ENCODE data around the gene PNMA1.

The PNMA1 gene

DNA sequence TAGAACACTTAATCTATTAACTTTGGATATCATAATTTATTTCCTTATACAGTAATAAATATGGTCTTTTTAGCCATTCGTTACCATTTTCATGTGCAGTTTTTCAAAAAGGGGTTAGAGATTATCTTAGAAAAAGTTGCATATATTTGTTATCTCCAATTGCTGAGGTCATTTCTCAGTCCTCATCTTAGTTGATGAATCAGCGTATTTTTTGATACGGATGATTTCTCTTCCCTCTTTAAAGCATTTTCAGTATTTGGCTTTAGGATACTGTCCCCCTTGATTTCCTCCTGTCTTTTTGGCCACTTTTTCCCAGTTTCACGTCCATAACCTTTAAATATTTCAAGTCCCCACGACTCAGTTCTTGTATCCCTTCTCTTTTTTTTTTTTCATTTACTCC, 47.6 kb downstream of the PNMA1 start:
- no peak for DNase-seq (ENCODE audit: low read depth, low spot score)

- DNase-seq (ENCODE audit: low read depth, low spot score): no peak
Observed at GRCh38 chr14:73665130-73665529, 49.1 kb downstream of the PNMA1 start.

GRCh38 chr14:73663548-73664212, 50.5 kb downstream of the PNMA1 start:
- DNase-seq (ENCODE audit: low read depth, low spot score): no peak

GRCh38 chr14:73662487-73662943, 51.7 kb downstream of the PNMA1 start:
- DNase-seq (ENCODE audit: low read depth, low spot score): peak; percentile 79

DNA sequence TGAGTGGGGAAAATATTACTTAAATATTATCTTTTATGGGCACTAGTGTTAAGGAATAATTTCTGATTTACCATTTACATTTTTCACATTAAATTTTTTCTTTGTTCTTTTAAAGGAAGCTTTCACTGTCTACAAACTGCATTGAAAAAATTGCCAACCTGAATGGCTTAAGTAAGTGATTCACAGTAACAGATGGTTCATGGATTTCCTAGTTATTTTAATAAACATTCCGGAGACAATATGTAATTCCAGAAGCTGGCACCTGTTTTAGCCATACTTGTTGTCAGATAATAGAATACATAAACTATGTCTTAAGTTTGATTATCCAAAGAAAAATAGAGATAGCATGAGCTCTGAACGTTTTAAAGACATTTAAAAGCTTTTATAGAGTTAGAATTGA, 52.3 kb downstream of the PNMA1 start:
- no peak for DNase-seq (ENCODE audit: low read depth, low spot score)

All from ELF-1 (cell line).